ENCODE data around the gene SMIM29. TPM values are rescaled to one million over a fixed set of nuclear protein-coding genes. Genes with fewer than 3 reads are reported as not detected.

Gene SMIM29
- total and polyA plus RNA-seq, 12 donors, result 16.0 to 78.2 (median 25.4) TPM

- intact Hi-C loops (cut with DNase I), result loop anchor here in 1 of 10 donors (5.0 kb wide), 1 partner anchor 1831 kb away; no protein-coding TSS in a partner anchor
- Histone ChIP-seq H3K9me3 (no peaks in the 10 kb centered on the region), H3K36me3 (peaks cover 0 to 24% (median 0%) of the 10 kb centered on the region in 9 donors), H3K27ac (no peak overlapping the region), H3K4me3 (no peak overlapping the region), H3K4me1 (peaks cover 6 to 46% (median 21%) of the 10 kb centered on the region in 9 donors), H3K27me3 (no peaks in the 10 kb centered on the region)
- DNase-seq (no peak), ATAC-seq (no peak)
- 91 to 95% methylated on average over 13 of the region's 13 CpGs for WGBS, 2 donors
- no peak for TF ChIP-seq CTCF (IDR thresholded peaks at IDR 0.05)
Measured at GRCh38 chr6:34241351-34242215, 7.2 kb downstream of the SMIM29 start.

- no peak overlapping the region for H3K4me3 ChIP-seq
- TF ChIP-seq CTCF (IDR thresholded peaks at IDR 0.05), result no peak
- peaks cover 12 to 53% (median 30%) of the 10 kb centered on the region in 9 donors for H3K4me1 ChIP-seq
- H3K27ac ChIP-seq, result no peak overlapping the region
- H3K27me3 ChIP-seq, result no peaks in the 10 kb centered on the region
- peaks cover 0 to 21% (median 0%) of the 10 kb centered on the region in 9 donors for H3K36me3 ChIP-seq
- H3K9me3 ChIP-seq, result no peaks in the 10 kb centered on the region
- WGBS, 2 donors, result 87 to 88% methylated on average over 22 of the region's 22 CpGs
- no peak for ATAC-seq
- intact Hi-C loops (cut with DNase I), result loop anchor here in 1 of 10 donors (5.0 kb wide), 1 partner anchor 1832 kb away; no protein-coding TSS in a partner anchor
- DNase-seq, result no peak
Measured at GRCh38 chr6:34240329-34241248, 8.2 kb downstream of the SMIM29 start.

GRCh38 chr6:34239893-34240292 is 8.9 kb downstream of the SMIM29 start:
- 87 to 96% methylated on average over 2 of the region's 2 CpGs for WGBS, 2 donors
- H3K4me3 ChIP-seq, result no peak overlapping the region
- H3K27ac ChIP-seq, result no peak overlapping the region
- no peak for TF ChIP-seq CTCF (IDR thresholded peaks at IDR 0.05)
- H3K4me1 ChIP-seq, result peaks cover 12 to 53% (median 30%) of the 10 kb centered on the region in 9 donors
- peaks cover 0 to 21% (median 0%) of the 10 kb centered on the region in 9 donors for H3K36me3 ChIP-seq
- intact Hi-C loops (cut with DNase I), result loop anchor here in 2 of 10 donors (5.0 kb wide), 2 partner anchors 43 to 1832 kb away; no protein-coding TSS in a partner anchor
- H3K27me3 ChIP-seq, result no peaks in the 10 kb centered on the region
- no peak for DNase-seq
- H3K9me3 ChIP-seq, result no peaks in the 10 kb centered on the region
- no peak for ATAC-seq

GRCh38 chr6:34239500-34239825 is 9.3 kb downstream of the SMIM29 start:
- WGBS, 2 donors, result 89 to 92% methylated on average over 3 of the region's 3 CpGs
- TF ChIP-seq CTCF (IDR thresholded peaks at IDR 0.05), result no peak
- H3K9me3 ChIP-seq, result no peaks in the 10 kb centered on the region
- H3K27me3 ChIP-seq, result no peaks in the 10 kb centered on the region
- no peak overlapping the region for H3K4me3 ChIP-seq
- no peak overlapping the region for H3K27ac ChIP-seq
- no peak for DNase-seq
- H3K36me3 ChIP-seq, result peaks cover 0 to 21% (median 0%) of the 10 kb centered on the region in 9 donors
- ATAC-seq, result no peak
- H3K4me1 ChIP-seq, result peaks cover 10 to 49% (median 26%) of the 10 kb centered on the region in 9 donors
- intact Hi-C loops (cut with DNase I), result loop anchor here in 2 of 10 donors (5.0 kb wide), 1 partner anchor 42 kb away; no protein-coding TSS in a partner anchor
